Lung (tissue), 12 donors: ENCODE data around the gene ANKRD60. TPM values are rescaled to one million over a fixed set of nuclear protein-coding genes. Genes with fewer than 3 reads are reported as not detected.
A peak's percentile ranks its signal among the peaks of the same experiment; 100 is the strongest.

Experiments
- ATAC-seq: fragments of 200-7000 bp; cut with Tn5 transposase; one replicate; pipeline ENCODE4 v1.9.1; 2020; ENCODE audit warnings: moderate number of reproducible peaks; ENCODE audit not compliant: insufficient read depth, low FRiP score
- DNase-seq, 3 donors: peaks; one replicate each; pipeline ENCODE4 v3.0.0-alpha.2; 2013 to 2017
- H3K27ac ChIP-seq, 2 donors: one replicate each; pipeline ENCODE4 v1.5.1; 2013; ENCODE audit warnings: mild to moderate bottlenecking in 2 of 2, moderate library complexity in 2 of 2, control low read depth in 1 of 2, inconsistent platforms in 1 of 2, low read depth in 1 of 2, low read length in 1 of 2
- H3K27me3 ChIP-seq, 3 donors: one replicate each; pipeline ENCODE4 v1.5.1; 2013; ENCODE audit warnings: low read length in 2 of 3; ENCODE audit not compliant: control insufficient read depth in 3 of 3, insufficient read depth in 3 of 3
- H3K36me3 ChIP-seq, 4 donors: one replicate each; pipeline ENCODE4 v1.5.1; 2013; ENCODE audit warnings: low read length in 4 of 4, mild to moderate bottlenecking in 1 of 4, moderate library complexity in 1 of 4; ENCODE audit not compliant: control insufficient read depth in 4 of 4, insufficient read depth in 4 of 4
- H3K4me1 ChIP-seq, 5 donors: one replicate each; pipeline ENCODE4 v1.5.1; 2013; ENCODE audit warnings: low read length in 5 of 5, mild to moderate bottlenecking in 2 of 5, moderate library complexity in 1 of 5; ENCODE audit not compliant: control insufficient read depth in 5 of 5, insufficient read depth in 5 of 5
- H3K4me3 ChIP-seq: one replicate; pipeline ENCODE4 v1.5.1; 2013; ENCODE audit warnings: mild to moderate bottlenecking, control low read depth, moderate library complexity
- H3K9ac ChIP-seq, 2 donors: one replicate each; pipeline ENCODE4 v1.5.1; 2013; ENCODE audit warnings: low read length in 2 of 2, control low read depth in 1 of 2; ENCODE audit not compliant: insufficient read depth in 1 of 2
- H3K9me3 ChIP-seq, 4 donors: one replicate each; pipeline ENCODE4 v1.5.1; 2013; ENCODE audit warnings: low read length in 3 of 4, mild to moderate bottlenecking in 1 of 4, moderate library complexity in 1 of 4; ENCODE audit not compliant: control insufficient read depth in 4 of 4, insufficient read depth in 3 of 4
- WGBS, 2 donors: extraction: QIAGEN DNeasy Blood & Tissue Kit; methylation state at CpG; one replicate each; pipeline ENCODE4 v1.1.7; 2013; 5-methylcytosine and 5-hydroxymethylcytosine counted together
- polyA plus RNA-seq, 2 donors: library from polyadenylated mRNA; stranded (reverse); fragments of 200-250 nt; gene quantifications; one replicate each; pipeline ENCODE4 v1.2.1, GENCODE V29; 2013
- total RNA-seq, 2 donors: library from RNA; depleted of rRNA in 1 of 2; stranded (reverse); fragments of >200 nt in 1 of 2; gene quantifications; one replicate each; pipeline ENCODE4 v1.2.1, GENCODE V29; 2014 to 2021
- TF ChIP-seq, protein P1 (sequence below): IDR thresholded peaks from 2 replicates; pipeline ENCODE4 v1.5.1; 2012; ENCODE audit warnings: mild to moderate bottlenecking; ENCODE audit errors: control extremely low read depth, extremely low read depth
- donor health status: control.
- donor health status: control.
- donor health status: Bipolar disorder and iron deficiency.
- donor health status: healthy.
- donor health status: DM: yes; HTN: yes; CAD: no.

ANKRD60 gene
- total and polyA plus RNA-seq, 4 donors, result not detected

DNA sequence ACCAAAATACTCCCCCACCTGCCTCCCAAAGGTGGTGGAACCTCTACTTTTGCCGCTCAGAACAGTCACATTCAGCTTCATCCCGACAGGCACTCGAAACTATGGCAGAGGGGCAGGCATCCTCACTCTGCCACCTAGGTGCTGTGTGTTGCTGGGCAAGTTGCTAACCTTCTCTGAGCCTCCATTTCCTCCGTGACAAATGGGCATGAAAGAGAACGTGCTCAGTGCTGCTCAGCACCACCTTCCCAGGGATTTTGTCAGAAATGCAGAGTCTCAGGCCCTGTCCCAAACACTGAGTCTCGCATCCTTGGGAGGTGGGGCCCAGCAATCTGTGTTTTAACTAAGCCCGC is 18.1 kb downstream of the ANKRD60 start:
- Histone ChIP-seq H3K27ac (no peak overlapping the region), H3K4me1 (peaks cover 0 to 13% (median 0%) of the 10 kb centered on the region in 5 donors), H3K27me3 (peaks cover 0 to 12% (median 0%) of the 10 kb centered on the region in 3 donors), H3K9me3 (no peaks in the 10 kb centered on the region), H3K4me3 (no peak overlapping the region), H3K9ac (no peak overlapping the region), H3K36me3 (no peaks in the 10 kb centered on the region)
- 87 to 89% methylated on average over 7 of the region's 7 CpGs for WGBS, 2 donors
- DNase-seq (no peak), ATAC-seq (no peak)
- TF ChIP-seq, protein P1, sequence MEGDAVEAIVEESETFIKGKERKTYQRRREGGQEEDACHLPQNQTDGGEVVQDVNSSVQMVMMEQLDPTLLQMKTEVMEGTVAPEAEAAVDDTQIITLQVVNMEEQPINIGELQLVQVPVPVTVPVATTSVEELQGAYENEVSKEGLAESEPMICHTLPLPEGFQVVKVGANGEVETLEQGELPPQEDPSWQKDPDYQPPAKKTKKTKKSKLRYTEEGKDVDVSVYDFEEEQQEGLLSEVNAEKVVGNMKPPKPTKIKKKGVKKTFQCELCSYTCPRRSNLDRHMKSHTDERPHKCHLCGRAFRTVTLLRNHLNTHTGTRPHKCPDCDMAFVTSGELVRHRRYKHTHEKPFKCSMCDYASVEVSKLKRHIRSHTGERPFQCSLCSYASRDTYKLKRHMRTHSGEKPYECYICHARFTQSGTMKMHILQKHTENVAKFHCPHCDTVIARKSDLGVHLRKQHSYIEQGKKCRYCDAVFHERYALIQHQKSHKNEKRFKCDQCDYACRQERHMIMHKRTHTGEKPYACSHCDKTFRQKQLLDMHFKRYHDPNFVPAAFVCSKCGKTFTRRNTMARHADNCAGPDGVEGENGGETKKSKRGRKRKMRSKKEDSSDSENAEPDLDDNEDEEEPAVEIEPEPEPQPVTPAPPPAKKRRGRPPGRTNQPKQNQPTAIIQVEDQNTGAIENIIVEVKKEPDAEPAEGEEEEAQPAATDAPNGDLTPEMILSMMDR, result no peak

DNA sequence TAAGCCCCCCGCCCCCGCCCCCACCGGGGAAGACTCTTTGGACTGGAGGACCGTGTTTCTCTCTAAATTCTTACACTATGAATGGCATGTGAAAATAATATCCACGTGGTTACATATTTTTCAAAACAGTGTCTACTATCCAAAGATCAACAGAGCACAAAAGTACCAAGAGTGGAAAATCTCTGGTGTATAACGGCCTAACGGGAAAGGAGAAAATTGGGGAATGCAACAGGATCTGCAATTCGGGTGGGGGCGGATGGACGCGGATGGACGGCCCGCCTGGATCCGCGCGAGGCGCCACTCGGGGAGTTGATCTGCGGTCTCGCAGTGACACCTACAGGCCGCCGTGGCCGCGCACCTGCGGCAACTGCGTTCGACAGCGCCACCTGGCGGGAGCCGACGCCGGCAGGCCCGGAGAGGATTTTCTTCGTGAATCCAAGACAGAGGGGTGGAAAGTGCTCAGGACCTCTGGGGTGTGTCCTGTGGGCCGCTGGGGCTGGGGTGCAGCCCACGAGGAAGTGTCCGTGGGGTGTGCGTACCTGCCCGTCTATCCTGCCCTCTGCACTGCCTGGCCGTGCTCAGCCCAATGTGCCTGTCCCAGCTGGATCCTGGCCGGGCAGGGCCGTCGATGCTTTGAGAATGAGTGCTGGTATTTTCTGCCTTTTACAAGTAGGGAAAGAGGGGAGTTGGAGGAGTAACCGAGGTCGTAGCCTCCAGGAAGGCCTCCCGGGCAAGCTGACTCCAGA is 18.6 kb downstream of the ANKRD60 start:
- H3K9ac ChIP-seq, result no peak overlapping the region
- H3K27me3 ChIP-seq, result peaks cover 0 to 12% (median 0%) of the 10 kb centered on the region in 3 donors

DNA sequence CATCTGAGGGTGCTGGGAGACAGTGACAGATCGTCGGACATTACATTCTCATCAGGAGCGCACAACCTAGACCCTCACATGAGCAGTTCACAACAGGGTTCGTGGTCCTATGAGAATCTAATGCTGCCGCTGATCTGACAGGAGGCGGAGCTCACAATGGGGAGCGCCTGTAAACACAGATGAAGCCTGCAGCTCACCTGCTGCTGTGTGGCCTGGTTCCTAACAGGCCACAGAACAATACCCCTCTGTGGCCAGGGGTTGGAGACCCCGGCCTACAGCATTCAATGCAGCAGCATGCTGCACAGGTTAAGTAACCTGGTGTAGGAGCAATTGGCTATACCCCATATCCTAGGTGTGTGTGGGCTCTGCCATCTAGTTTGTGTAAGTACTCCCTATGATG is 19.5 kb downstream of the ANKRD60 start:
- WGBS, 2 donors, result 82 to 88% methylated on average over 8 of the region's 8 CpGs
- H3K27ac ChIP-seq, result no peak overlapping the region

More for the DNA sequence above, 18.6 kb downstream of the ANKRD60 start:
- TF ChIP-seq, protein P1, result peak; percentile 100
- Histone ChIP-seq H3K36me3 (no peaks in the 10 kb centered on the region), H3K27ac (no peak overlapping the region), H3K9me3 (no peaks in the 10 kb centered on the region), H3K4me3 (no peak overlapping the region), H3K4me1 (peaks cover 0 to 11% (median 0%) of the 10 kb centered on the region in 5 donors)
- DNase-seq (peak; percentile 75 to 82 (median 81)), ATAC-seq (peak; percentile 94)
- WGBS, 2 donors, result 6% methylated on average over 46 of the region's 46 CpGs

More for the DNA sequence above, 19.5 kb downstream of the ANKRD60 start:
- ATAC-seq (no peak), DNase-seq (no peak)
- H3K4me1 ChIP-seq, result peaks cover 0 to 11% (median 0%) of the 10 kb centered on the region in 5 donors
- H3K36me3 ChIP-seq, result no peaks in the 10 kb centered on the region
- H3K4me3 ChIP-seq, result no peak overlapping the region
- H3K9ac ChIP-seq, result no peak overlapping the region
- H3K27me3 ChIP-seq, result peaks cover 0 to 12% (median 0%) of the 10 kb centered on the region in 3 donors
- no peaks in the 10 kb centered on the region for H3K9me3 ChIP-seq
- TF ChIP-seq, protein P1, result no peak
